H1 (cell line): ENCODE measurements around the gene OR56A3. TPM values are rescaled to one million over a fixed set of nuclear protein-coding genes. Genes with fewer than 3 reads are reported as not detected.

Source experiments
- CTCF ChIA-PET: fragments of 300-600 bp; sonication (Branson Sonifier 250); formaldehyde crosslinking; loops from one replicate; lab custom pipeline; 2021; ENCODE audit not compliant: partially characterized antibody; lab: Charles Lee
- POLR2A ChIA-PET: fragments of 300-600 bp; sonication (Branson Sonifier 250); formaldehyde crosslinking; loops from one replicate; lab custom pipeline; 2021; ENCODE audit warnings: inconsistent platforms; ENCODE audit not compliant: partially characterized antibody; lab: Charles Lee
- DNase-seq, 2 experiments: peaks; one replicate each; pipeline versions ENCODE4 v3.0.0 to v3.0.0-alpha.2; 2010 to 2022; ENCODE audit warnings: low spot score in 2 of 2, low read depth in 1 of 2, mixed read lengths in 1 of 2
- FAIRE-seq: peaks from 2 replicates; lab custom pipeline; 2011; peaks lifted over from hg19 to GRCh38; lab: Jason Lieb, UNC
- H2AFZ ChIP-seq: 2 replicates; pipeline ENCODE4 v1.8.1; 2012; ENCODE audit warnings: low read length, inconsistent platforms
- H2AK5ac ChIP-seq: 2 replicates; pipeline ENCODE4 v1.6.1; 2013; ENCODE audit warnings: low read depth, low read length
- H2BK120ac ChIP-seq: replicated peaks from 2 replicates; pipeline ENCODE3; 2013; ENCODE audit warnings: low read depth, low read length, inconsistent platforms
- H2BK12ac ChIP-seq: 2 replicates; pipeline ENCODE4 v1.6.1; 2013; ENCODE audit warnings: low read depth, low read length
- H2BK15ac ChIP-seq: 2 replicates; pipeline ENCODE4 v1.6.1; 2013; ENCODE audit warnings: low read length
- H2BK20ac ChIP-seq: 2 replicates; pipeline ENCODE4 v1.6.1; 2013; ENCODE audit warnings: low read length
- H2BK5ac ChIP-seq: 2 replicates; pipeline ENCODE4 v1.6.1; 2013; ENCODE audit warnings: low read depth, low read length
- H3K14ac ChIP-seq: 2 replicates; pipeline ENCODE4 v1.6.1; 2013; ENCODE audit warnings: inconsistent platforms; ENCODE audit not compliant: insufficient read length
- H3K18ac ChIP-seq: 2 replicates; pipeline ENCODE4 v1.6.1; 2013; ENCODE audit warnings: low read length; ENCODE audit errors: extremely low read depth
- H3K23ac ChIP-seq: 2 replicates; pipeline ENCODE4 v1.6.1; 2013; ENCODE audit warnings: inconsistent platforms; ENCODE audit not compliant: insufficient read length
- H3K23me2 ChIP-seq: 2 replicates; pipeline ENCODE4 v1.6.1; 2013; ENCODE audit warnings: low read depth, low read length
- H3K27ac ChIP-seq: 2 replicates; pipeline ENCODE4 v1.6.1; 2011; ENCODE audit warnings: low read depth, low read length, inconsistent platforms
- H3K27me3 ChIP-seq, 4 experiments: replicated peaks in 1 of 4; 1 replicate in 1 of 4; 2 replicates in 3 of 4; pipeline versions ENCODE4 v1.6.1 to v1.8.1; 2011 to 2013; ENCODE audit warnings: low read length in 3 of 4, mild to moderate bottlenecking in 3 of 4, inconsistent platforms in 2 of 4, mixed read lengths in 2 of 4, moderate library complexity in 1 of 4; ENCODE audit not compliant: control insufficient read depth in 3 of 4, insufficient read depth in 3 of 4; ENCODE audit errors: extremely low read depth in 1 of 4
- H3K36me3 ChIP-seq, 4 experiments: 2 replicates each; pipeline versions ENCODE4 v1.6.1 to v1.8.1; 2011 to 2013; ENCODE audit warnings: mild to moderate bottlenecking in 4 of 4, low read length in 3 of 4, moderate library complexity in 2 of 4, control low read depth in 1 of 4, inconsistent platforms in 1 of 4; ENCODE audit not compliant: insufficient read depth in 4 of 4, control insufficient read depth in 2 of 4
- H3K4ac ChIP-seq: replicated peaks from 2 replicates; pipeline ENCODE3; 2013; ENCODE audit warnings: low read length, low read depth, mixed read lengths, inconsistent platforms; ENCODE audit not compliant: insufficient read length
- H3K4me1 ChIP-seq, 4 experiments: replicated peaks in 1 of 4; 1 replicate in 1 of 4; 2 replicates in 3 of 4; pipeline versions ENCODE4 v1.6.1 to v1.8.1; 2011 to 2013; ENCODE audit warnings: low read length in 3 of 4, inconsistent platforms in 2 of 4, mixed read lengths in 1 of 4; ENCODE audit not compliant: insufficient read depth in 4 of 4, control insufficient read depth in 3 of 4
- H3K4me2 ChIP-seq, 2 experiments: 2 replicates each; pipeline versions ENCODE4 v1.6.1 to v1.8.1; 2011 to 2013; ENCODE audit warnings: low read depth in 2 of 2, low read length in 2 of 2, control low read depth in 1 of 2, inconsistent platforms in 1 of 2, mild to moderate bottlenecking in 1 of 2; ENCODE audit not compliant: insufficient read depth in 1 of 2
- H3K4me3 ChIP-seq, 4 experiments: fragments of 200-600, 300-600 bp in 1 of 4; sonication (generic), shearing (Covaris generic), sonication (Bioruptor Twin) in 1 of 4; 2 replicates each; pipeline versions ENCODE4 v1.5.1 to v1.8.1; 2011 to 2016; ENCODE audit warnings: low read length in 4 of 4, low read depth in 3 of 4, control low read depth in 2 of 4, inconsistent platforms in 2 of 4, mild to moderate bottlenecking in 2 of 4, mixed read lengths in 1 of 4, moderate library complexity in 1 of 4; ENCODE audit not compliant: insufficient read depth in 2 of 4; ENCODE audit errors: extremely low read depth in 1 of 4
- H3K56ac ChIP-seq: replicated peaks from 2 replicates; pipeline ENCODE3; 2013; ENCODE audit warnings: low read depth, mild to moderate bottlenecking, mixed read lengths, low read length, inconsistent platforms; ENCODE audit not compliant: insufficient read length
- H3K79me1 ChIP-seq: 2 replicates; pipeline ENCODE4 v1.6.1; 2013; ENCODE audit warnings: low read depth, low read length, control low read depth
- H3K79me2 ChIP-seq, 2 experiments: 2 replicates each; pipeline versions ENCODE4 v1.6.1 to v1.8.1; 2012 to 2013; ENCODE audit warnings: low read length in 2 of 2, mild to moderate bottlenecking in 2 of 2, inconsistent platforms in 1 of 2; ENCODE audit not compliant: insufficient read depth in 2 of 2, control insufficient read depth in 1 of 2
- H3K9ac ChIP-seq, 4 experiments: replicated peaks in 1 of 4; 1 replicate in 1 of 4; 2 replicates in 3 of 4; pipeline versions ENCODE4 v1.6.1 to v1.8.1; 2011 to 2013; ENCODE audit warnings: low read depth in 3 of 4, low read length in 3 of 4, control low read depth in 2 of 4, mild to moderate bottlenecking in 2 of 4, moderate library complexity in 2 of 4, inconsistent platforms in 1 of 4; ENCODE audit errors: extremely low read depth in 1 of 4
- H3K9me3 ChIP-seq, 2 experiments: 2 replicates each; pipeline versions ENCODE4 v1.6.1 to v1.8.1; 2012 to 2013; ENCODE audit warnings: mild to moderate bottlenecking in 2 of 2, moderate library complexity in 2 of 2, control low read depth in 1 of 2, inconsistent platforms in 1 of 2, low read depth in 1 of 2, low read length in 1 of 2, mixed read lengths in 1 of 2; ENCODE audit not compliant: insufficient read depth in 2 of 2
- H4K20me1 ChIP-seq, 2 experiments: replicated peaks in 1 of 2; 2 replicates each; pipeline versions ENCODE3 to v1.8.1; 2011 to 2013; ENCODE audit warnings: inconsistent platforms in 2 of 2, low read length in 2 of 2, mild to moderate bottlenecking in 1 of 2; ENCODE audit not compliant: insufficient read depth in 2 of 2, control insufficient read depth in 1 of 2
- H4K5ac ChIP-seq: 2 replicates; pipeline ENCODE4 v1.6.1; 2013; ENCODE audit warnings: low read length, low read depth, mixed read lengths, inconsistent platforms; ENCODE audit not compliant: insufficient read length
- H4K8ac ChIP-seq: 2 replicates; pipeline ENCODE4 v1.8.0; 2013; ENCODE audit warnings: mild to moderate bottlenecking, moderate library complexity, low read length, inconsistent platforms; ENCODE audit not compliant: insufficient read depth; ENCODE audit errors: extremely low read depth
- H4K91ac ChIP-seq: replicated peaks from 2 replicates; pipeline ENCODE3; 2013; ENCODE audit warnings: low read length, mixed read lengths, inconsistent platforms; ENCODE audit not compliant: insufficient read length
- BACH1 ChIP-seq: IDR thresholded peaks from 2 replicates; pipeline ENCODE4 v1.6.1; 2012; ENCODE audit warnings: low read length, improper control_type of control experiment
- CBX5 ChIP-seq: fragments of 300-800, 300-1000 bp; sonication (generic); IDR thresholded peaks from 2 replicates; pipeline ENCODE4 v1.7.1; 2016; ENCODE audit warnings: antibody characterized with exemption, low read length, low read depth
- EP300 ChIP-seq, 2 experiments: IDR thresholded peaks; 1 replicate in 1 of 2; 2 replicates in 1 of 2; pipeline ENCODE4 v1.6.1; 2011 to 2012; ENCODE audit warnings: low read depth in 2 of 2, low read length in 2 of 2, mild to moderate bottlenecking in 2 of 2, borderline replicate concordance in 1 of 2, inconsistent platforms in 1 of 2, moderate library complexity in 1 of 2
- JUN ChIP-seq: IDR thresholded peaks from 2 replicates; pipeline ENCODE4 v1.6.1; 2011; ENCODE audit warnings: low read depth, mild to moderate bottlenecking, improper control_type of control experiment, low read length
- JUND ChIP-seq: IDR thresholded peaks from 2 replicates; pipeline ENCODE4 v1.6.1; 2011; ENCODE audit warnings: mild to moderate bottlenecking, improper control_type of control experiment, low read length
- PHF8 ChIP-seq: fragments of 200-600 bp; sonication (generic); conservative IDR thresholded peaks from 2 replicates; pipeline ENCODE4 v1.7.1; 2012; ENCODE audit warnings: low read depth, mild to moderate bottlenecking, inconsistent platforms, low read length, moderate library complexity
- POLR2A ChIP-seq, 2 experiments: IDR thresholded peaks; 1 replicate in 1 of 2; 2 replicates in 1 of 2; pipeline ENCODE4 v1.6.1; 2011; ENCODE audit warnings: low read depth in 2 of 2, low read length in 2 of 2, mild to moderate bottlenecking in 2 of 2; ENCODE audit errors: control extremely low read depth in 1 of 2
- SIN3A ChIP-seq, 2 experiments: IDR thresholded peaks in 1 of 2; conservative IDR thresholded peaks in 1 of 2; 2 replicates each; pipeline ENCODE4 v1.6.1; 2011 to 2012; ENCODE audit warnings: low read length in 2 of 2, improper control_type of control experiment in 1 of 2, low read depth in 1 of 2, mild to moderate bottlenecking in 1 of 2
- TAF1 ChIP-seq: IDR thresholded peaks from 2 replicates; pipeline ENCODE4 v1.6.1; 2011; ENCODE audit warnings: mild to moderate bottlenecking, low read depth, low read length
- TBP ChIP-seq: IDR thresholded peaks from 2 replicates; pipeline ENCODE4 v1.6.1; 2011; ENCODE audit warnings: low read depth, low read length, improper control_type of control experiment
- TEAD4 ChIP-seq: IDR thresholded peaks from 2 replicates; pipeline ENCODE4 v1.6.1; 2012; ENCODE audit warnings: low read depth, low read length, inconsistent platforms, mixed read lengths
- ZNF274 ChIP-seq: IDR thresholded peaks from 2 replicates; pipeline ENCODE4 v1.7.0; 2012; ENCODE audit warnings: low read length, borderline replicate concordance; ENCODE audit errors: extremely low read depth
- WGBS, 2 experiments: shearing (Covaris generic) in 1 of 2; methylation state at CpG; one replicate each; pipeline versions ENCODE4 v1.1.6 to v1.1.7; 2013 to 2015; ENCODE audit warnings: low lambda C conversion rate in 2 of 2, mixed read lengths in 2 of 2, inconsistent platforms in 1 of 2, low coverage in 1 of 2, missing lambda C conversion rate in 1 of 2; ENCODE audit not compliant: insufficient replicate concordance in 2 of 2, insufficient coverage in 1 of 2, insufficient read length in 1 of 2; ENCODE audit errors: extremely low coverage in 1 of 2, missing lambda C conversion rate in 1 of 2; 5-methylcytosine and 5-hydroxymethylcytosine counted together
- polyA plus RNA-seq, 7 experiments: library from polyadenylated mRNA; depleted of rRNA in 3 of 7; stranded (reverse) in 5 of 7; unstranded in 2 of 7; fragments of >200 nt in 5 of 7; fragments of 200-250 nt in 2 of 7; gene quantifications; 1 replicate in 5 of 7; 2 replicates in 1 of 7; 4 replicates in 1 of 7; pipeline versions ENCODE4 v1.2.1 to v1.2.3, GENCODE V29; 2011 to 2013; ENCODE audit warnings: missing spikeins in 2 of 7, mixed read lengths in 2 of 7
- total RNA-seq: library from RNA; stranded (reverse); fragmentation: NEBNext Ultra II Directional; extraction: Animal tissue kit (Norgen Biotek cat#: 25700); gene quantifications from 2 replicates; pipeline ENCODE4 v1.2.1, GENCODE V29; 2021
- TF ChIP-seq, protein P1 (sequence below): IDR thresholded peaks from 2 replicates; pipeline ENCODE4 v1.6.1; 2011; ENCODE audit warnings: low read depth, mild to moderate bottlenecking, low read length; ENCODE audit not compliant: insufficient read depth
- TF ChIP-seq, protein P2 (sequence below): IDR thresholded peaks from 2 replicates; pipeline ENCODE4 v1.6.1; 2012; ENCODE audit warnings: inconsistent platforms

The OR56A3 gene
- total and polyA plus RNA-seq, 2 of the 8 experiments (the other 6 are each of a cell fraction or from before 2014, with no cell fraction given): not detected

DNA sequence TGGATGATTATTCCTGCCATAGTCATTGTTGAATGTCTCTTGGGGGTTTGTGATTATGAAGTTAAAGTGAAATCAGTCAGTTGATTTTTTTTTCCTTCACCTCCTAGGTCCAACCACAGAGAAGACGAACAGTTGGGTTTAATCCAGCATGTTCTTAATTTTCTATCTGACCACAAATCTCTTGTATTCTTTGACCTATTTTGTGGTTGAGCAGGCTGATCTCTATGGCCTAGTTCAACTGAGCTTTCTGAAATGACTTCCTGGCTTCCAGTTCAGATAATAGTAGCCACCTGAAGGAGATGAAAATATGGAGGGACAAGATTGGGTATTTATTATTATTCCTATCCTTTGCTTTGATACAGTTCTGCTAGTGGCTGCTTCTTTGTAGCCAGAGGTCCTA lies 31.5 kb downstream of the OR56A3 start:
- ChIA-PET POLR2A (no interaction called here), CTCF (interaction anchor here (0.6 to 1.1 kb wide), 2 partner anchors 82 to 111 kb away, joined by 3 to 4 read pairs; no protein-coding TSS in a partner anchor)
- no peak overlapping the region for H3K4me2 ChIP-seq
- no peak overlapping the region for H3K18ac ChIP-seq
- no peak overlapping the region for H3K14ac ChIP-seq
- H3K4me3 ChIP-seq: no peak overlapping the region
- H4K20me1 ChIP-seq: no peaks in the 10 kb centered on the region
- no peaks in the 10 kb centered on the region for H3K4me1 ChIP-seq
- no peak for DNase-seq
- no peak overlapping the region for H3K4ac ChIP-seq
- no peak overlapping the region for H2BK20ac ChIP-seq
- no peak for FAIRE-seq
- H4K8ac ChIP-seq: no peak overlapping the region
- H4K5ac ChIP-seq: no peak overlapping the region
- H3K9me3 ChIP-seq: no peaks in the 10 kb centered on the region
- WGBS, 2 experiments: 100% methylated on average over 1 of the region's 1 CpG; no CpG with 5 or more reads in 1 of the 2 experiments
- H2AFZ ChIP-seq: no peak overlapping the region
- no peak overlapping the region for H2BK12ac ChIP-seq
- no peak overlapping the region for H3K9ac ChIP-seq
- H2BK120ac ChIP-seq: no peak overlapping the region
- H4K91ac ChIP-seq: no peak overlapping the region
- H2BK5ac ChIP-seq: no peak overlapping the region
- H3K36me3 ChIP-seq: no peaks in the 10 kb centered on the region
- H3K79me2 ChIP-seq: no peaks in the 10 kb centered on the region
- H3K79me1 ChIP-seq: no peaks in the 10 kb centered on the region
- no peak overlapping the region for H3K27ac ChIP-seq
- no peak overlapping the region for H2BK15ac ChIP-seq
- no peak overlapping the region for H3K56ac ChIP-seq
- H3K23ac ChIP-seq: no peak overlapping the region
- no peak overlapping the region for H2AK5ac ChIP-seq
- H3K23me2 ChIP-seq: no peaks in the 10 kb centered on the region
- no peaks in the 10 kb centered on the region for H3K27me3 ChIP-seq
- no peak for TF ChIP-seq SIN3A (conservative IDR thresholded peaks at IDR 0.05 in 1 of 2, IDR thresholded peaks at IDR 0.05 in 1 of 2; ENCODE audit: low read depth in 1 of 2, low read length in 2 of 2)
- no peak for TF ChIP-seq ZNF274
- no peak for TF ChIP-seq JUND
- TF ChIP-seq JUN: no peak
- TF ChIP-seq EP300 (IDR thresholded peaks at IDR 0.05; ENCODE audit: borderline replicate concordance in 1 of 2, low read depth in 2 of 2, low read length in 2 of 2): no peak
- TF ChIP-seq, protein P1, sequence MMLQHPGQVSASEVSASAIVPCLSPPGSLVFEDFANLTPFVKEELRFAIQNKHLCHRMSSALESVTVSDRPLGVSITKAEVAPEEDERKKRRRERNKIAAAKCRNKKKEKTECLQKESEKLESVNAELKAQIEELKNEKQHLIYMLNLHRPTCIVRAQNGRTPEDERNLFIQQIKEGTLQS: no peak
- TF ChIP-seq TBP: no peak
- TF ChIP-seq TAF1: no peak
- TF ChIP-seq CBX5: no peak
- no peak for TF ChIP-seq TEAD4
- no peak for TF ChIP-seq PHF8
- no peak for TF ChIP-seq POLR2A (IDR thresholded peaks at IDR 0.05; ENCODE audit: control extremely low read depth in 1 of 2, low read depth in 2 of 2, low read length in 2 of 2)
- no peak for TF ChIP-seq BACH1
- TF ChIP-seq, protein P2, sequence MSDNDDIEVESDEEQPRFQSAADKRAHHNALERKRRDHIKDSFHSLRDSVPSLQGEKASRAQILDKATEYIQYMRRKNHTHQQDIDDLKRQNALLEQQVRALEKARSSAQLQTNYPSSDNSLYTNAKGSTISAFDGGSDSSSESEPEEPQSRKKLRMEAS: no peak
